ENCODE results near the gene TSKS.

DNA sequence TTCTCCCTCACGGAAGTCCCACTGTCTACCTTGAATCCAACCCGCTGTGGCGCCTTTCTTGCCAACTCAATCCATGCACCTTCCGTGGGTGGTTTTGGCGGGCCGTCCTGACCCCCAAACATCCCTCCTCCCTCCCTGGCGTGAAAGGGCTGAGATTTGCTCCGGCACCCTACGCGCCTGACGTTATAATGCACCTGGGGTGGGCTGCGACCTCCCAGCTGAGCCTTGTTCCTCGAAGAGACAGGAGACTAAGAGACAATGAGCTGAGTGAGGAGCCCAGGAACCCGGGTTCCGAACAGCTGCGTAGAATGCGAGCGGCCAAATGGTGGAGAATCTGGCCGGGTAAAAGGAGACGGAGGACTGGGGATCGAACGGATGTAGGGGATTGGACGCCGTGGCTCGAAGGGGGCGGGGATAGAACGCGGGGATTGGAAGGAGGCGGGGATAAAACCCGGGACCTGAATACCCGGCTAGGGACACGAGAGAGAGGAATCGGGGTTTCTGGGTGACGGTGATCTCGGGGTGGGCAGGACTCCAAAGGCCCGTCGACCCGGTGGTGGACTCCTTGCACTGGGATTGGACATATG, 72.4 kb downstream of the TSKS start, which contains the start of gene CPT1C:
- TF ChIP-seq EZH2phosphoT487 (IDR thresholded peaks at IDR 0.05; ENCODE audit: insufficient read depth, low read depth): no peak
- TF ChIP-seq EZH2 (IDR thresholded peaks at IDR 0.05; ENCODE audit: insufficient read depth, poor library complexity, severe bottlenecking): no peak

Data from GM23248 (cell line).